Cardiac fibroblast (primary cell): ENCODE measurements around the gene IRGC.

ENCODE experiments used
- DNase-seq, 2 donors: peaks; one replicate each; pipeline versions ENCODE4 v3.0.0 to v3.0.0-alpha.2; 2010; ENCODE audit warnings: low read depth in 2 of 2
- H3K4me3 ChIP-seq, 2 donors: replicated peaks in 1 of 2; 1 replicate in 1 of 2; 2 replicates in 1 of 2; pipeline ENCODE4 v1.5.1; 2011; ENCODE audit warnings: low read depth in 2 of 2, low read length in 2 of 2, mild to moderate bottlenecking in 2 of 2, moderate library complexity in 1 of 2
- TF ChIP-seq, protein P1 (sequence below): IDR thresholded peaks from one replicate; pipeline ENCODE4 v1.5.1; 2011; ENCODE audit warnings: low read depth, mild to moderate bottlenecking, low read length, inconsistent platforms

The IRGC gene

DNA sequence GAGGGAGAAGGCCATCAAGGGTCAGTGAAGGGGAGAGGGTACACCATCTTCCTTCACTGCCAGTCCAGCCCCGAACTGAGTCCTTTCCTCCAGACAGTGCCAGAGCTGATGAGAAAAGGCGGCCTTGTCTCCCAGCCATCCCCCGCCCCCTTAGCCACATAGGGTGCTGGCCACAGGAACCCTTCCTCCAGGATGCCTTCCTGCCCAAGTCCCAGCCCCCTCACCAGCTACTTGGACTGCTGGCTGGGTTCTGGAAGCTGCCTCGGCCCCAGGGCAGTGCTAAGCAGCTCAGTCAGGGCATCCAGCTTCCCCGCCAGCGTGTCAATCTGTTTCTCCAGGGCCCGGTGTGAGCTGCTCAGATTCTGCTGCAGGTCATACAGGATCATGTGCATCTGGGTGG lies 51.4 kb downstream of the IRGC start:
- DNase-seq: no peak
- H3K4me3 ChIP-seq: no peak overlapping the region
- TF ChIP-seq, protein P1, sequence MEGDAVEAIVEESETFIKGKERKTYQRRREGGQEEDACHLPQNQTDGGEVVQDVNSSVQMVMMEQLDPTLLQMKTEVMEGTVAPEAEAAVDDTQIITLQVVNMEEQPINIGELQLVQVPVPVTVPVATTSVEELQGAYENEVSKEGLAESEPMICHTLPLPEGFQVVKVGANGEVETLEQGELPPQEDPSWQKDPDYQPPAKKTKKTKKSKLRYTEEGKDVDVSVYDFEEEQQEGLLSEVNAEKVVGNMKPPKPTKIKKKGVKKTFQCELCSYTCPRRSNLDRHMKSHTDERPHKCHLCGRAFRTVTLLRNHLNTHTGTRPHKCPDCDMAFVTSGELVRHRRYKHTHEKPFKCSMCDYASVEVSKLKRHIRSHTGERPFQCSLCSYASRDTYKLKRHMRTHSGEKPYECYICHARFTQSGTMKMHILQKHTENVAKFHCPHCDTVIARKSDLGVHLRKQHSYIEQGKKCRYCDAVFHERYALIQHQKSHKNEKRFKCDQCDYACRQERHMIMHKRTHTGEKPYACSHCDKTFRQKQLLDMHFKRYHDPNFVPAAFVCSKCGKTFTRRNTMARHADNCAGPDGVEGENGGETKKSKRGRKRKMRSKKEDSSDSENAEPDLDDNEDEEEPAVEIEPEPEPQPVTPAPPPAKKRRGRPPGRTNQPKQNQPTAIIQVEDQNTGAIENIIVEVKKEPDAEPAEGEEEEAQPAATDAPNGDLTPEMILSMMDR: no peak

DNA sequence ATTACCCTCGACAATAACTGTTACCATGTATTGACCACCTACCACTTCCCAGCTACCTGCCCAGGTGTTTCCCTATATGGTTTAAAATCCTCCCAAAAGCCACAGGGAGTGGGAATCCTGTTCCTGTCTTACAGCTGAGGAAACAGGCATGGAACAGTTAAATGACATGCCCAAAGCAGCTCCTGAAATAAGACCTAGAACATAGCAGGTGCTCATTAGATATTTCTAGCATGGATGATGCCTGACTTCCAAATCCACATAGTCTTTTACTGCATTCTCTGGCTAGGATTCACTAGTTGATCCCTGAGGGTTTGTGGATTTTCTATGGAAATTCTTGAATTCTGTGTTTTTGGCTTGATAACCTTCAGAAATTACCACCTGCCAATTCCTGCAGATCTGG lies 51.9 kb downstream of the IRGC start:
- H3K4me3 ChIP-seq: no peak overlapping the region
- DNase-seq: no peak
- TF ChIP-seq, protein P1: no peak

DNA sequence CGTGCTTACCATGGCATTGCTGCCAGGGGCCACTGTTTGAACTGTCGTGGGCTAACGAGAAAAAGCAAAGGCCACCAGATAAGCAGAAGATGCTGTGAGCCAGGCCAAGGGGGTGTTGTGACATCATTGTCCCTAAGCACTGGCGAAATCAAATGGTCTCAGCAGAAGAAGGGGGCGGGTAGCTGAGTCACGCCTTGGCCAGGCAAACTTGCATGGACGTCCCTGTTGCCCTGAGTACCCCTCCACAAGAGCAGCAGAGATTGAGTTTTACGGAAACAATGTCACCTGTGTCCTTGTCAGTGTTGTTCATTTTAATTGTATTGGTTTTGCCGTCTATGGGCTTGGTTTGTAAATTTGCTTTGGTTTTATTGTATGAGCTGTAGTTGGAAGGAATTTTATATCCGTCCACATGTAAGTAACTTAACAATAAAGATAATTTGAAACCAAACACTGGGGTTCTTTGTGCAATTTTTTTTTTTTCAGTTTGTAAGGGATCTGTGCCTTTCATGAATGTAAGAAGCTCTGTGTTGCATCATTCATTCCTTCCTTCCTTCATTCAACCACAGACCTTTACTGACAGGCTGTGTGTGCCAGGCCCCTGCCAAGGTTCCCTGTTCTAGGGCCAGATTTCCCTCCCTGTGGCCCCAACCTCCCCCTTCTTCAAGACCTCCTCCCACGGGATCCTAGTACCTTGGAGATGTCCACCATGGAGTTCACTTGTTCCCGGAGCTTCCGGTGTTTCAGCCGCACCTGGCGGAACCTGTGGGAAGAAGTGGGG lies 52.6 kb downstream of the IRGC start:
- H3K4me3 ChIP-seq: no peak overlapping the region
- TF ChIP-seq, protein P1: no peak
- peak in 1 of 2 donors; percentile 19 for DNase-seq

DNA sequence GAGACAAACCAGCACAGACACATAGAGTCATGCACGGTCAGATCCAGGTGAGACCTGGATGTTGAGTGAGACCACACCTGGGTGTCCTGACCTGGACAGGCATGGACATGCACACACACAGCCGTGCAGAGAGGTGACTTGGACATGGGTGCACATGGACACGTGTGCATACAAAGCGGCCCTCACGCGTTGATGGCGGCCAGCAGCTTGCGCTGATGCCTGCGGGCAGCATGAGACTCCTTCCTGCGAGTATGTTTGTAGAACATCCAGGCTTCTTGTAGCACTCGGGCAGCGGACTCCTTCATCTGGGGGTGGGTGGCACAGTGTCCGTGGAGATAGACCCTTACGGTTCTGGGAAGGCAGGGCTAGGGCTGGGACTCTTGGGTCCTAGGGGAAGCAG lies 53.4 kb downstream of the IRGC start:
- TF ChIP-seq, protein P1: no peak
- no peak overlapping the region for H3K4me3 ChIP-seq
- DNase-seq: no peak
